ENCODE data around the gene OR52N4.

DNA sequence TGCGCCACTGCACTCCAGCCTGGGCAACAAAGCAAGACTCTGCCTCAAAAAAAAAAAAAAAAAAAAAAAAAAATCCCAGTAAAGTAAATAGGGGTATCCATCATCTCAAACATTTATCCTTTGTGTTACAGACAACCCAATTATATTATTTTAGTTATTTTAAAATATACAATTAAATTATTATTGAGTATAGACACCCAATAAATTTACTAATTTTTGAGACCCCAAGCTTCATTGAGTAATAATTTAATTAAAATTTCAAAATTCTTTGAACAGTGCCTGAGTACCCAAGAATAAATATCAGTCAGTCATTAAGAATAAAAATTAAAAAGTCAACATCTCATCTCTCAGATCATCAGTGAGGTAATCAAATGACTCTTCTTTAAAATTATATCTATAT lies at the start of gene OR52N4:
- TF ChIP-seq EZH2phosphoT487 (IDR thresholded peaks at IDR 0.05; ENCODE audit: borderline replicate concordance, low read depth) (no peak), RCOR1 (IDR thresholded peaks at IDR 0.05; ENCODE audit: low read length) (no peak), EP300 (IDR thresholded peaks at IDR 0.05; ENCODE audit: borderline replicate concordance in 1 of 2, low read depth in 1 of 2, low read length in 1 of 2) (no peak), TEAD4 (IDR thresholded peaks at IDR 0.05; ENCODE audit: borderline replicate concordance, insufficient read depth) (no peak), SIN3A (IDR thresholded peaks at IDR 0.05; ENCODE audit: borderline replicate concordance, low read depth, low read length) (no peak), YY1 (IDR thresholded peaks at IDR 0.05; ENCODE audit: low read depth) (no peak)
- TF ChIP-seq, protein P1, sequence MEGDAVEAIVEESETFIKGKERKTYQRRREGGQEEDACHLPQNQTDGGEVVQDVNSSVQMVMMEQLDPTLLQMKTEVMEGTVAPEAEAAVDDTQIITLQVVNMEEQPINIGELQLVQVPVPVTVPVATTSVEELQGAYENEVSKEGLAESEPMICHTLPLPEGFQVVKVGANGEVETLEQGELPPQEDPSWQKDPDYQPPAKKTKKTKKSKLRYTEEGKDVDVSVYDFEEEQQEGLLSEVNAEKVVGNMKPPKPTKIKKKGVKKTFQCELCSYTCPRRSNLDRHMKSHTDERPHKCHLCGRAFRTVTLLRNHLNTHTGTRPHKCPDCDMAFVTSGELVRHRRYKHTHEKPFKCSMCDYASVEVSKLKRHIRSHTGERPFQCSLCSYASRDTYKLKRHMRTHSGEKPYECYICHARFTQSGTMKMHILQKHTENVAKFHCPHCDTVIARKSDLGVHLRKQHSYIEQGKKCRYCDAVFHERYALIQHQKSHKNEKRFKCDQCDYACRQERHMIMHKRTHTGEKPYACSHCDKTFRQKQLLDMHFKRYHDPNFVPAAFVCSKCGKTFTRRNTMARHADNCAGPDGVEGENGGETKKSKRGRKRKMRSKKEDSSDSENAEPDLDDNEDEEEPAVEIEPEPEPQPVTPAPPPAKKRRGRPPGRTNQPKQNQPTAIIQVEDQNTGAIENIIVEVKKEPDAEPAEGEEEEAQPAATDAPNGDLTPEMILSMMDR (IDR thresholded peaks at IDR 0.05): no peak
- TF ChIP-seq, protein P2, sequence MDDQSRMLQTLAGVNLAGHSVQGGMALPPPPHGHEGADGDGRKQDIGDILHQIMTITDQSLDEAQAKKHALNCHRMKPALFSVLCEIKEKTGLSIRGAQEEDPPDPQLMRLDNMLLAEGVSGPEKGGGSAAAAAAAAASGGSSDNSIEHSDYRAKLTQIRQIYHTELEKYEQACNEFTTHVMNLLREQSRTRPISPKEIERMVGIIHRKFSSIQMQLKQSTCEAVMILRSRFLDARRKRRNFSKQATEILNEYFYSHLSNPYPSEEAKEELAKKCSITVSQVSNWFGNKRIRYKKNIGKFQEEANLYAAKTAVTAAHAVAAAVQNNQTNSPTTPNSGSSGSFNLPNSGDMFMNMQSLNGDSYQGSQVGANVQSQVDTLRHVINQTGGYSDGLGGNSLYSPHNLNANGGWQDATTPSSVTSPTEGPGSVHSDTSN (IDR thresholded peaks at IDR 0.05): no peak
- TF ChIP-seq, protein P3, sequence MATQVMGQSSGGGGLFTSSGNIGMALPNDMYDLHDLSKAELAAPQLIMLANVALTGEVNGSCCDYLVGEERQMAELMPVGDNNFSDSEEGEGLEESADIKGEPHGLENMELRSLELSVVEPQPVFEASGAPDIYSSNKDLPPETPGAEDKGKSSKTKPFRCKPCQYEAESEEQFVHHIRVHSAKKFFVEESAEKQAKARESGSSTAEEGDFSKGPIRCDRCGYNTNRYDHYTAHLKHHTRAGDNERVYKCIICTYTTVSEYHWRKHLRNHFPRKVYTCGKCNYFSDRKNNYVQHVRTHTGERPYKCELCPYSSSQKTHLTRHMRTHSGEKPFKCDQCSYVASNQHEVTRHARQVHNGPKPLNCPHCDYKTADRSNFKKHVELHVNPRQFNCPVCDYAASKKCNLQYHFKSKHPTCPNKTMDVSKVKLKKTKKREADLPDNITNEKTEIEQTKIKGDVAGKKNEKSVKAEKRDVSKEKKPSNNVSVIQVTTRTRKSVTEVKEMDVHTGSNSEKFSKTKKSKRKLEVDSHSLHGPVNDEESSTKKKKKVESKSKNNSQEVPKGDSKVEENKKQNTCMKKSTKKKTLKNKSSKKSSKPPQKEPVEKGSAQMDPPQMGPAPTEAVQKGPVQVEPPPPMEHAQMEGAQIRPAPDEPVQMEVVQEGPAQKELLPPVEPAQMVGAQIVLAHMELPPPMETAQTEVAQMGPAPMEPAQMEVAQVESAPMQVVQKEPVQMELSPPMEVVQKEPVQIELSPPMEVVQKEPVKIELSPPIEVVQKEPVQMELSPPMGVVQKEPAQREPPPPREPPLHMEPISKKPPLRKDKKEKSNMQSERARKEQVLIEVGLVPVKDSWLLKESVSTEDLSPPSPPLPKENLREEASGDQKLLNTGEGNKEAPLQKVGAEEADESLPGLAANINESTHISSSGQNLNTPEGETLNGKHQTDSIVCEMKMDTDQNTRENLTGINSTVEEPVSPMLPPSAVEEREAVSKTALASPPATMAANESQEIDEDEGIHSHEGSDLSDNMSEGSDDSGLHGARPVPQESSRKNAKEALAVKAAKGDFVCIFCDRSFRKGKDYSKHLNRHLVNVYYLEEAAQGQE (IDR thresholded peaks at IDR 0.05; ENCODE audit: low read depth, low read length): no peak
- TF ChIP-seq, protein P4, sequence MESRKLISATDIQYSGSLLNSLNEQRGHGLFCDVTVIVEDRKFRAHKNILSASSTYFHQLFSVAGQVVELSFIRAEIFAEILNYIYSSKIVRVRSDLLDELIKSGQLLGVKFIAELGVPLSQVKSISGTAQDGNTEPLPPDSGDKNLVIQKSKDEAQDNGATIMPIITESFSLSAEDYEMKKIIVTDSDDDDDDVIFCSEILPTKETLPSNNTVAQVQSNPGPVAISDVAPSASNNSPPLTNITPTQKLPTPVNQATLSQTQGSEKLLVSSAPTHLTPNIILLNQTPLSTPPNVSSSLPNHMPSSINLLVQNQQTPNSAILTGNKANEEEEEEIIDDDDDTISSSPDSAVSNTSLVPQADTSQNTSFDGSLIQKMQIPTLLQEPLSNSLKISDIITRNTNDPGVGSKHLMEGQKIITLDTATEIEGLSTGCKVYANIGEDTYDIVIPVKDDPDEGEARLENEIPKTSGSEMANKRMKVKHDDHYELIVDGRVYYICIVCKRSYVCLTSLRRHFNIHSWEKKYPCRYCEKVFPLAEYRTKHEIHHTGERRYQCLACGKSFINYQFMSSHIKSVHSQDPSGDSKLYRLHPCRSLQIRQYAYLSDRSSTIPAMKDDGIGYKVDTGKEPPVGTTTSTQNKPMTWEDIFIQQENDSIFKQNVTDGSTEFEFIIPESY (IDR thresholded peaks at IDR 0.05; ENCODE audit: borderline replicate concordance, low read depth): no peak
